ENCODE results near the gene IQGAP1. TPM values are rescaled to one million over a fixed set of nuclear protein-coding genes. Genes with fewer than 3 reads are reported as not detected.

Gene IQGAP1
- total and polyA plus RNA-seq, 2 donors from 2014 or later, result 70.0 to 218 TPM

- Histone ChIP-seq H3K9me3 (ENCODE audit: control insufficient read depth in 2 of 3, insufficient read depth in 1 of 3, low read length in 3 of 3) (no peaks in the 10 kb centered on the region), H3K27me3 (ENCODE audit: control insufficient read depth, insufficient read depth, low read length) (no peaks in the 10 kb centered on the region), H3K36me3 (ENCODE audit: control insufficient read depth in 2 of 3, insufficient read depth in 3 of 3, low read length in 3 of 3) (peaks cover 0 to 54% (median 27%) of the 10 kb centered on the region in 3 donors), H3K4me3 (ENCODE audit: low read length in 3 of 3) (no peak overlapping the region), H3K9ac (ENCODE audit: low read length in 3 of 3) (no peak overlapping the region), H3K4me1 (ENCODE audit: control insufficient read depth in 2 of 3, insufficient read depth in 2 of 3, low read depth in 1 of 3, low read length in 3 of 3) (no peaks in the 10 kb centered on the region), H3K27ac (ENCODE audit: low read depth in 2 of 2, low read length in 2 of 2) (no peak overlapping the region)
- DNase-seq (no peak), FAIRE-seq (no peak)
- TF ChIP-seq, protein P1, sequence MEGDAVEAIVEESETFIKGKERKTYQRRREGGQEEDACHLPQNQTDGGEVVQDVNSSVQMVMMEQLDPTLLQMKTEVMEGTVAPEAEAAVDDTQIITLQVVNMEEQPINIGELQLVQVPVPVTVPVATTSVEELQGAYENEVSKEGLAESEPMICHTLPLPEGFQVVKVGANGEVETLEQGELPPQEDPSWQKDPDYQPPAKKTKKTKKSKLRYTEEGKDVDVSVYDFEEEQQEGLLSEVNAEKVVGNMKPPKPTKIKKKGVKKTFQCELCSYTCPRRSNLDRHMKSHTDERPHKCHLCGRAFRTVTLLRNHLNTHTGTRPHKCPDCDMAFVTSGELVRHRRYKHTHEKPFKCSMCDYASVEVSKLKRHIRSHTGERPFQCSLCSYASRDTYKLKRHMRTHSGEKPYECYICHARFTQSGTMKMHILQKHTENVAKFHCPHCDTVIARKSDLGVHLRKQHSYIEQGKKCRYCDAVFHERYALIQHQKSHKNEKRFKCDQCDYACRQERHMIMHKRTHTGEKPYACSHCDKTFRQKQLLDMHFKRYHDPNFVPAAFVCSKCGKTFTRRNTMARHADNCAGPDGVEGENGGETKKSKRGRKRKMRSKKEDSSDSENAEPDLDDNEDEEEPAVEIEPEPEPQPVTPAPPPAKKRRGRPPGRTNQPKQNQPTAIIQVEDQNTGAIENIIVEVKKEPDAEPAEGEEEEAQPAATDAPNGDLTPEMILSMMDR (IDR thresholded peaks at IDR 0.05; ENCODE audit: borderline replicate concordance, extremely low read depth, insufficient read depth), result no peak
- intact Hi-C loops (cut with DNase I), result no loop called here
These were observed 82.4 kb downstream of the IQGAP1 start for GRCh38 chr15:90470453-90470852.

- H3K4me3 ChIP-seq (ENCODE audit: low read length in 3 of 3), result no peak overlapping the region
- H3K27ac ChIP-seq (ENCODE audit: low read depth in 2 of 2, low read length in 2 of 2), result no peak overlapping the region
- intact Hi-C loops (cut with DNase I), result no loop called here
- TF ChIP-seq, protein P1 (IDR thresholded peaks at IDR 0.05; ENCODE audit: borderline replicate concordance, extremely low read depth, insufficient read depth), result no peak
- DNase-seq (no peak), FAIRE-seq (no peak)
- no peaks in the 10 kb centered on the region for H3K4me1 ChIP-seq (ENCODE audit: control insufficient read depth in 2 of 3, insufficient read depth in 2 of 3, low read depth in 1 of 3, low read length in 3 of 3)
- no peaks in the 10 kb centered on the region for H3K9me3 ChIP-seq (ENCODE audit: control insufficient read depth in 2 of 3, insufficient read depth in 1 of 3, low read length in 3 of 3)
- no peaks in the 10 kb centered on the region for H3K27me3 ChIP-seq (ENCODE audit: control insufficient read depth, insufficient read depth, low read length)
- no peak overlapping the region for H3K9ac ChIP-seq (ENCODE audit: low read length in 3 of 3)
- peaks cover 0 to 50% (median 25%) of the 10 kb centered on the region in 3 donors for H3K36me3 ChIP-seq (ENCODE audit: control insufficient read depth in 2 of 3, insufficient read depth in 3 of 3, low read length in 3 of 3)
These were observed 83.1 kb downstream of the IQGAP1 start for GRCh38 chr15:90471126-90471525.

DNA sequence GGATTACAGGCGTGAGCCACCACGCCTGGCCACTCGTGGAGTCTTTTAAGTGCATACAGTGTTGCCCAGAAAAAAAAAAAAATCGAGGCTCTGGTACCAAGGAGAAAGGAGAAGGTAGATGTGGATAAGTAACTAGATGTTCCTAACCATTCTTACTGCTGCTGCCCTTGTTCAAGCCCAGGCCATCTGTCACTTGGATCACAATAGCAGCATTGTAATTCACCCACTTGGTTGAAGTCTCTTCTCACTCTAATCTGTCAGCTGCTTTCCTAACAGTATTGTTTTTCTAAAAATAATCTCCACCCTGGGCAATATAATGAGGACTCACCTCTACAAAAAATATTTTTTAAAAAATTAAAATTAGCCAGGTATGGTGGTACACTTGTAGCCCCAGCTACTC is 83.7 kb downstream of the IQGAP1 start:
- H3K27me3 ChIP-seq (ENCODE audit: control insufficient read depth, insufficient read depth, low read length), result no peaks in the 10 kb centered on the region
- H3K9me3 ChIP-seq (ENCODE audit: control insufficient read depth in 2 of 3, insufficient read depth in 1 of 3, low read length in 3 of 3), result no peaks in the 10 kb centered on the region
- peaks cover 0 to 51% (median 22%) of the 10 kb centered on the region in 3 donors for H3K36me3 ChIP-seq (ENCODE audit: control insufficient read depth in 2 of 3, insufficient read depth in 3 of 3, low read length in 3 of 3)
- no peak overlapping the region for H3K4me3 ChIP-seq (ENCODE audit: low read length in 3 of 3)
- intact Hi-C loops (cut with DNase I), result no loop called here
- no peaks in the 10 kb centered on the region for H3K4me1 ChIP-seq (ENCODE audit: control insufficient read depth in 2 of 3, insufficient read depth in 2 of 3, low read depth in 1 of 3, low read length in 3 of 3)
- TF ChIP-seq, protein P1 (IDR thresholded peaks at IDR 0.05; ENCODE audit: borderline replicate concordance, extremely low read depth, insufficient read depth), result no peak
- no peak overlapping the region for H3K9ac ChIP-seq (ENCODE audit: low read length in 3 of 3)
- no peak for FAIRE-seq
- H3K27ac ChIP-seq (ENCODE audit: low read depth in 2 of 2, low read length in 2 of 2), result no peak overlapping the region
- no peak for DNase-seq

GRCh38 chr15:90478846-90479481 is 90.9 kb downstream of the IQGAP1 start:
- H3K9ac ChIP-seq (ENCODE audit: low read length in 3 of 3), result no peak overlapping the region
- no peak for DNase-seq
- no peak overlapping the region for H3K27ac ChIP-seq (ENCODE audit: low read depth in 2 of 2, low read length in 2 of 2)
- no peaks in the 10 kb centered on the region for H3K9me3 ChIP-seq (ENCODE audit: control insufficient read depth in 2 of 3, insufficient read depth in 1 of 3, low read length in 3 of 3)
- no peaks in the 10 kb centered on the region for H3K4me1 ChIP-seq (ENCODE audit: control insufficient read depth in 2 of 3, insufficient read depth in 2 of 3, low read depth in 1 of 3, low read length in 3 of 3)
- TF ChIP-seq, protein P1 (IDR thresholded peaks at IDR 0.05; ENCODE audit: borderline replicate concordance, extremely low read depth, insufficient read depth), result no peak
- intact Hi-C loops (cut with DNase I), result no loop called here
- no peak overlapping the region for H3K4me3 ChIP-seq (ENCODE audit: low read length in 3 of 3)
- no peak for FAIRE-seq
- H3K27me3 ChIP-seq (ENCODE audit: control insufficient read depth, insufficient read depth, low read length), result no peaks in the 10 kb centered on the region
- peaks cover 8 to 41% (median 22%) of the 10 kb centered on the region in 3 donors for H3K36me3 ChIP-seq (ENCODE audit: control insufficient read depth in 2 of 3, insufficient read depth in 3 of 3, low read length in 3 of 3)
